ENCODE measurements around the gene STRN3. TPM values are rescaled to one million over a fixed set of nuclear protein-coding genes. Genes with fewer than 3 reads are reported as not detected.
"Not testable (repeated sequence)": the region's sequence is repeated elsewhere in the genome, so short reads cannot be mapped to it uniquely, and the experiment has no call there.

Gene STRN3
- total RNA-seq, 1 donor from 2014 or later, result 42.7 TPM

DNA sequence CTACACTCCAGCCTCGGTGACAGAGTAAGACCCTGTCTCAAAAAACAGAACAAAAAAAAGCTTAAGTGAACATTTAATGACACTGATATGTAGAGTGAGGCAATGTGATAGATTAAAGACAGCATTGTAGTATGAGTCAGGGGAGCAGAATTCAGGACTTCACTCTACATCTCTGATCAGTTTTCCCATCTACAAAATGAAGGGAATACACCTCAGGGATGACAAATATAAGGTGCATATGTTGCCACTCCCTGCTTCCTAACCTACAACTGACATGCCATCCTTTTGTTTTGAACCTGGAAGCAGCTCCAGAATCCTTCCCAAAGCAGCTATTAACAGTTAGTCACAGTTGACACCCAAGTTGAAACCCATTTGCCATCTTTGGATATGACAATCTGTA, 30.9 kb upstream of the STRN3 start:
- H3K4me3 Mint-ChIP-seq (ENCODE audit: unreplicated experiment), result no peak overlapping the region
- no peak for DNase-seq (ENCODE audit: low spot score)
- peaks cover 3% of the 10 kb centered on the region for H3K36me3 Mint-ChIP-seq (ENCODE audit: low read depth, unreplicated experiment)
- peaks cover 10% of the 10 kb centered on the region for H3K4me1 Mint-ChIP-seq (ENCODE audit: unreplicated experiment)
- TF ChIP-seq, protein P1, sequence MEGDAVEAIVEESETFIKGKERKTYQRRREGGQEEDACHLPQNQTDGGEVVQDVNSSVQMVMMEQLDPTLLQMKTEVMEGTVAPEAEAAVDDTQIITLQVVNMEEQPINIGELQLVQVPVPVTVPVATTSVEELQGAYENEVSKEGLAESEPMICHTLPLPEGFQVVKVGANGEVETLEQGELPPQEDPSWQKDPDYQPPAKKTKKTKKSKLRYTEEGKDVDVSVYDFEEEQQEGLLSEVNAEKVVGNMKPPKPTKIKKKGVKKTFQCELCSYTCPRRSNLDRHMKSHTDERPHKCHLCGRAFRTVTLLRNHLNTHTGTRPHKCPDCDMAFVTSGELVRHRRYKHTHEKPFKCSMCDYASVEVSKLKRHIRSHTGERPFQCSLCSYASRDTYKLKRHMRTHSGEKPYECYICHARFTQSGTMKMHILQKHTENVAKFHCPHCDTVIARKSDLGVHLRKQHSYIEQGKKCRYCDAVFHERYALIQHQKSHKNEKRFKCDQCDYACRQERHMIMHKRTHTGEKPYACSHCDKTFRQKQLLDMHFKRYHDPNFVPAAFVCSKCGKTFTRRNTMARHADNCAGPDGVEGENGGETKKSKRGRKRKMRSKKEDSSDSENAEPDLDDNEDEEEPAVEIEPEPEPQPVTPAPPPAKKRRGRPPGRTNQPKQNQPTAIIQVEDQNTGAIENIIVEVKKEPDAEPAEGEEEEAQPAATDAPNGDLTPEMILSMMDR (IDR thresholded peaks at IDR 0.05; ENCODE audit: unreplicated experiment), result no peak
- no peaks in the 10 kb centered on the region for H3K9me3 Mint-ChIP-seq (ENCODE audit: unreplicated experiment)
- H3K27ac Mint-ChIP-seq (ENCODE audit: unreplicated experiment), result no peak overlapping the region
- H3K27me3 Mint-ChIP-seq (ENCODE audit: unreplicated experiment), result peaks cover 2% of the 10 kb centered on the region

DNA sequence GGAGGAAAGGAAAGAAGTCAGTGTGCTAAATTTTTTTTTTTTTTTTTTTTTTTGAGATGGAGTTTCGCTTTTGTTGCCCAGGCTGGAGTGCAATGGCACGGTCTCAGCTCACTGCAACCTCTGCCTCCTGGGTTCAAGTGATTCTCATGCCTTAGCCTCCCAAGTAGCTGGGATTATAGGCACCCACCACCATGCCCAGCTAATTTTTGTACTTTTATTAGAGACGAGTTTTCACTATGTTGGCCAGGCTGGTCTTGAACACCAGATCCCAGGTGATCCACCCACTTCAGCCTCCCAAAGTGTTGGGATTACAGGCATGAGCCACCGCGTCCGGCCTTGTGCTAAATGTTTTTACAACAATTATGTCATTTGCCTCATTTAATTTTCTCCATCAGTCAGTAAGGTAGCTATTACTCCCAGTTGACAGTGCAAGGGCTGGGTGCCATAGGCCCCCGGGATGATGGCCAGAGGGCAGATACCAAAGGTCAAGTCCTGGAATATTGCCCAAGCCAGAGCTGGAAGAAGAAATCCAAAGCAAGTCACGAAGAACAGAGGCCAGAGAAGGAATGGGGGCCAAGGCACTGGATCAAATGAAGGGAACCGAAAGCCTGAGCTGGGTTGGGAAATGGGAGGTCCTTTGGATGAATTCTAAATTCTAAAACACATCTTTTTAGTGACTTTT, 26.9 kb upstream of the STRN3 start:
- not testable (repeated sequence) for H3K36me3 Mint-ChIP-seq (ENCODE audit: low read depth, unreplicated experiment); H3K27me3 Mint-ChIP-seq (ENCODE audit: unreplicated experiment); H3K27ac Mint-ChIP-seq (ENCODE audit: unreplicated experiment); DNase-seq (ENCODE audit: low spot score); H3K4me1 Mint-ChIP-seq (ENCODE audit: unreplicated experiment); H3K9me3 Mint-ChIP-seq (ENCODE audit: unreplicated experiment); H3K4me3 Mint-ChIP-seq (ENCODE audit: unreplicated experiment)

DNA sequence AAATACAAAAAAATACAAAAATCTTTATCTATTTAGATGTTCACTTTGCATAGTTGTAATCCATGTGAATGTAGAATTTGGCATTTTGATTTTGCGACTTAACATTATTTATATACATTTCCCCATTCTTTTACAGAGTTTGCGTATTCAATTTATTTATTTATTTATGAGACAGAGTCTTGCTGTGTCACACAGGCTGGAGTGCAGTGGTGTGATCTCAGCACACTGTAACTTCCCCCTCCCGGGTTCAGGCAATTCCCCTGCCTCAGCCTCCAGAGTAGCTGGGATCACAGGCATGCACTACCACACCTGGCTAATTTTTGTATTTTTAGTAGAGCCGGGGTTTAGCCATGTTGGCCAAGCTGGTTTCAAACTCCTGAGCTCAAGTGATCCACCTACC, 25.3 kb upstream of the STRN3 start:
- Mint-ChIP-seq H3K4me3 (ENCODE audit: unreplicated experiment) (no peak overlapping the region), H3K4me1 (ENCODE audit: unreplicated experiment) (no peaks in the 10 kb centered on the region), H3K9me3 (ENCODE audit: unreplicated experiment) (no peaks in the 10 kb centered on the region), H3K27me3 (ENCODE audit: unreplicated experiment) (peaks cover 2% of the 10 kb centered on the region), H3K36me3 (ENCODE audit: low read depth, unreplicated experiment) (no peaks in the 10 kb centered on the region), H3K27ac (ENCODE audit: unreplicated experiment) (no peak overlapping the region)
- no peak for DNase-seq (ENCODE audit: low spot score)
- TF ChIP-seq, protein P1 (IDR thresholded peaks at IDR 0.05; ENCODE audit: unreplicated experiment), result no peak

DNA sequence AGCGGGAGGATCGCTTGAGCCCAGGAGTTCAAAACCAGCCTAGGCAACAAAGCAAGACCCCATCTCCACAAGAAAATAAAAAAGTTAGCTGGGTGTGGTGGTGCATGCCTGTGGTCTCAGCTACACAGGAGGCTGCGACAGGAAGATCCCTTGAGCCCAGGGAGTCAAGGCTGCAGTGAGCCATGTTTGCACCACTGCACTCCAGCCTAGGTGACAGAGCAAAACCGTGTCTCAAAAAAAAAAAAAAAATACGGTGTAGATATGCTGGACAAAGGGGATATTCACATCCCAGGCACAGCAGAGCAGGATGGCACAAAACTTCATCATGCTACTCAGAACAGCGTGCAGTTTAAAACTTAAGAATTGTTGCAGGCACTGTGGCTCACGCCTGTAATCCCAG, 24.8 kb upstream of the STRN3 start:
- H3K27ac Mint-ChIP-seq (ENCODE audit: unreplicated experiment), result no peak overlapping the region
- no peak for DNase-seq (ENCODE audit: low spot score)
- H3K36me3 Mint-ChIP-seq (ENCODE audit: low read depth, unreplicated experiment), result no peaks in the 10 kb centered on the region
- no peaks in the 10 kb centered on the region for H3K9me3 Mint-ChIP-seq (ENCODE audit: unreplicated experiment)
- peaks cover 2% of the 10 kb centered on the region for H3K27me3 Mint-ChIP-seq (ENCODE audit: unreplicated experiment)
- H3K4me3 Mint-ChIP-seq (ENCODE audit: unreplicated experiment), result no peak overlapping the region
- TF ChIP-seq, protein P1 (IDR thresholded peaks at IDR 0.05; ENCODE audit: unreplicated experiment), result no peak
- no peaks in the 10 kb centered on the region for H3K4me1 Mint-ChIP-seq (ENCODE audit: unreplicated experiment)

DNA sequence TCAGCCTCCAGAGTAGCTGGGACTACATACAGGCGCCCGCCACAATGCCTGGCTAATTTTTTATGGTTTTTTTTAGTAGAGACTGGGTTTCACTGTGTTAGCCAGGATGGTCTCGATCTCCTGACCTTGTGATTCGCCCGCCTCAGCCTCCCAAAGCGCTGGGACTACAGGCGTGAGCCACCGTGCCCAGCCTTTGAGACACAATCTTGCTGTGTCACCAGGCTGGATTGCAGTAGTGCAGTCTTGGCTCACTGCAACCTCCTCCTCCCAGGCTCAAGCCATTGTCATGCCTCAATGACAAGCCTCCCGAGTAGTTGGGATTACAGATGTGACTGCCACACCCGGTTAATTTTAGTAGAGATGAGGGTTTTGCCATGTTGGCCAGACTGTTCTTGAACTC, 21.3 kb upstream of the STRN3 start:
- Mint-ChIP-seq H3K27me3 (ENCODE audit: unreplicated experiment) (no peaks in the 10 kb centered on the region), H3K9me3 (ENCODE audit: unreplicated experiment) (no peaks in the 10 kb centered on the region), H3K36me3 (ENCODE audit: low read depth, unreplicated experiment) (peaks cover 3% of the 10 kb centered on the region), H3K4me3 (ENCODE audit: unreplicated experiment) (no peak overlapping the region), H3K27ac (ENCODE audit: unreplicated experiment) (no peak overlapping the region), H3K4me1 (ENCODE audit: unreplicated experiment) (no peaks in the 10 kb centered on the region)
- DNase-seq (ENCODE audit: low spot score), result no peak
- TF ChIP-seq, protein P1 (IDR thresholded peaks at IDR 0.05; ENCODE audit: unreplicated experiment), result no peak
